Mesenchymal stem cell (in vitro differentiated cells and primary cell): ENCODE measurements around the gene ANTXR2.

ENCODE experiments used
- DNase-seq: peaks from one replicate; pipeline ENCODE4 v3.0.0-alpha.2; 2013
- H2AFZ ChIP-seq: one replicate; pipeline ENCODE4 v1.6.1; 2013; ENCODE audit warnings: low read depth, mild to moderate bottlenecking, control low read depth, inconsistent platforms, low read length, moderate library complexity
- H2AK5ac ChIP-seq: 2 replicates; pipeline ENCODE4 v1.6.1; 2013; ENCODE audit warnings: low read length, moderate library complexity, mild to moderate bottlenecking, inconsistent platforms; ENCODE audit not compliant: severe bottlenecking
- H2BK120ac ChIP-seq: one replicate; pipeline ENCODE4 v1.6.1; 2013; ENCODE audit warnings: low read depth, mild to moderate bottlenecking, inconsistent platforms, low read length, moderate library complexity
- H2BK12ac ChIP-seq, 2 experiments: one replicate each; pipeline ENCODE4 v1.6.1; 2013; ENCODE audit warnings: inconsistent platforms in 2 of 2, low read length in 2 of 2, mild to moderate bottlenecking in 2 of 2, moderate library complexity in 2 of 2, control low read depth in 1 of 2
- H2BK15ac ChIP-seq: one replicate; pipeline ENCODE4 v1.6.1; 2013; ENCODE audit warnings: mild to moderate bottlenecking, low read depth, inconsistent platforms; ENCODE audit not compliant: poor library complexity, severe bottlenecking
- H2BK5ac ChIP-seq: 2 replicates; pipeline ENCODE4 v1.6.1; 2013; ENCODE audit warnings: low read depth, mild to moderate bottlenecking, low read length, control low read depth, inconsistent platforms; ENCODE audit not compliant: poor library complexity, severe bottlenecking
- H3K14ac ChIP-seq, 2 experiments: one replicate each; pipeline ENCODE4 v1.6.1; 2013; ENCODE audit warnings: inconsistent platforms in 2 of 2, low read length in 2 of 2, control low read depth in 1 of 2, mild to moderate bottlenecking in 1 of 2, moderate library complexity in 1 of 2
- H3K18ac ChIP-seq, 2 experiments: one replicate each; pipeline ENCODE4 v1.6.1; 2013; ENCODE audit warnings: inconsistent platforms in 2 of 2, low read length in 2 of 2, control low read depth in 1 of 2, low read depth in 1 of 2, mild to moderate bottlenecking in 1 of 2
- H3K23ac ChIP-seq, 2 experiments: one replicate each; pipeline ENCODE4 v1.6.1; 2013; ENCODE audit warnings: inconsistent platforms in 2 of 2, low read length in 2 of 2, mild to moderate bottlenecking in 2 of 2, moderate library complexity in 2 of 2, control low read depth in 1 of 2
- H3K27ac ChIP-seq: 2 replicates; pipeline ENCODE4 v1.5.1; 2013; ENCODE audit warnings: mild to moderate bottlenecking, moderate library complexity, low read length, control low read depth, inconsistent platforms; ENCODE audit not compliant: poor library complexity, severe bottlenecking
- H3K27me3 ChIP-seq, 2 experiments: 2 replicates each; pipeline versions ENCODE4 v1.6.1 to v1.7.0; 2013; ENCODE audit warnings: low read length in 2 of 2, mild to moderate bottlenecking in 2 of 2, moderate library complexity in 2 of 2, control low read depth in 1 of 2, inconsistent platforms in 1 of 2; ENCODE audit not compliant: control insufficient read depth in 1 of 2, insufficient read depth in 1 of 2
- H3K36me3 ChIP-seq, 2 experiments: 2 replicates each; pipeline versions ENCODE4 v1.6.1 to v1.7.0; 2013; ENCODE audit warnings: low read length in 2 of 2, control low read depth in 1 of 2, inconsistent platforms in 1 of 2, low read depth in 1 of 2, mild to moderate bottlenecking in 1 of 2; ENCODE audit not compliant: insufficient read depth in 2 of 2, control insufficient read depth in 1 of 2
- H3K4ac ChIP-seq, 2 experiments: one replicate each; pipeline ENCODE4 v1.6.1; 2013; ENCODE audit warnings: inconsistent platforms in 2 of 2, low read length in 2 of 2, mild to moderate bottlenecking in 2 of 2, moderate library complexity in 2 of 2, control low read depth in 1 of 2, low read depth in 1 of 2
- H3K4me1 ChIP-seq: 2 replicates; pipeline ENCODE4 v1.6.1; 2013; ENCODE audit warnings: low read depth, low read length, control low read depth; ENCODE audit not compliant: control insufficient read depth, insufficient read depth
- H3K4me2 ChIP-seq: 2 replicates; pipeline ENCODE4 v1.6.1; 2013; ENCODE audit warnings: low read length, mild to moderate bottlenecking, inconsistent platforms; ENCODE audit not compliant: poor library complexity, severe bottlenecking
- H3K4me3 ChIP-seq, 2 experiments: 2 replicates each; pipeline versions ENCODE4 v1.5.1 to v1.7.0; 2013; ENCODE audit warnings: low read length in 2 of 2, mild to moderate bottlenecking in 2 of 2, control low read depth in 1 of 2, low read depth in 1 of 2; ENCODE audit not compliant: insufficient read depth in 1 of 2
- H3K79me1 ChIP-seq: replicated peaks from 2 replicates; pipeline ENCODE4 v1.6.1; 2013; ENCODE audit warnings: mild to moderate bottlenecking, control low read depth, low read length, inconsistent platforms; ENCODE audit not compliant: poor library complexity, severe bottlenecking
- H3K9ac ChIP-seq: 2 replicates; pipeline ENCODE4 v1.7.0; 2013; ENCODE audit warnings: mild to moderate bottlenecking, low read length, moderate library complexity
- H3K9me3 ChIP-seq: 2 replicates; pipeline ENCODE4 v1.7.0; 2013; ENCODE audit warnings: mild to moderate bottlenecking, low read length; ENCODE audit not compliant: control insufficient read depth
- H4K8ac ChIP-seq: one replicate; pipeline ENCODE4 v1.6.1; 2013; ENCODE audit warnings: inconsistent platforms, mild to moderate bottlenecking, low read length, moderate library complexity
- H4K91ac ChIP-seq: one replicate; pipeline ENCODE4 v1.6.1; 2013; ENCODE audit warnings: mild to moderate bottlenecking, low read length, inconsistent platforms
- WGBS: methylation state at CpG from one replicate; pipeline ENCODE4 v1.1.7; 2013; ENCODE audit warnings: mixed read lengths; 5-methylcytosine and 5-hydroxymethylcytosine counted together

ANTXR2 gene

GRCh38 chr4:79915246-79915645 lies 157.8 kb downstream of the ANTXR2 start:
- Histone ChIP-seq H2BK12ac (no peak overlapping the region), H3K27ac (no peak overlapping the region), H3K4me1 (no peaks in the 10 kb centered on the region), H3K4me3 (no peak overlapping the region), H3K23ac (no peak overlapping the region), H3K4me2 (no peak overlapping the region), H2BK5ac (no peak overlapping the region), H3K9me3 (no peaks in the 10 kb centered on the region), H4K8ac (no peak overlapping the region), H2AFZ (no peak overlapping the region), H3K27me3 (no peaks in the 10 kb centered on the region), H2BK120ac (no peak overlapping the region), H2BK15ac (no peak overlapping the region), H4K91ac (no peak overlapping the region), H3K9ac (no peak overlapping the region), H3K18ac (no peak overlapping the region), H3K4ac (no peak overlapping the region), H2AK5ac (no peak overlapping the region), H3K36me3 (peaks cover 0 to 63% of the 10 kb centered on the region in 2 experiments), H3K79me1 (peaks cover 5% of the 10 kb centered on the region), H3K14ac (no peak overlapping the region)
- DNase-seq: peak; percentile 16
- 40% methylated on average over 2 of the region's 3 CpGs for WGBS

DNA sequence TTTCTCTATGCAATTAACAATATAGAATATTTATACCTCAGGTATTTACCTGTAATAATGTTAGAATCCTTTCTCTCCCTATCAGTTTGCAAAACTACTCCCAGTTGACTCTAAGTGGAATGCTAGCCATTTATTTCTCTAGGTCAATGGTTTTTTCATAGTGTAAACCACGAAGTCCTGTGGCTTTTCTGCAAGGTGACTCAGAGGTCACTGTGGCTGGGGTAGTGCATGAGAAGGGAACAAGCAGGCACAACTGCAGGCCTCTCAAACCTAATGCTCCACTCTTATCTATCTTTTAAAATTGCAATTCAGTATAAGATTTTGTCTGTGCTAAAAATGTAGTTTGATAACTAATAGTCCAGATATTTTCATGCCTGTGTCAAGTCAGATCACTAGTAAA lies 159.4 kb downstream of the ANTXR2 start:
- Histone ChIP-seq H2BK15ac (no peak overlapping the region), H3K4me2 (no peak overlapping the region), H3K14ac (no peak overlapping the region), H2BK120ac (no peak overlapping the region), H4K8ac (no peak overlapping the region), H3K18ac (no peak overlapping the region), H4K91ac (no peak overlapping the region), H2BK5ac (no peak overlapping the region), H2BK12ac (no peak overlapping the region), H3K4me1 (no peaks in the 10 kb centered on the region), H3K9me3 (no peaks in the 10 kb centered on the region), H3K36me3 (peaks cover 0 to 65% of the 10 kb centered on the region in 2 experiments), H3K27me3 (no peaks in the 10 kb centered on the region), H3K4ac (no peak overlapping the region), H3K27ac (no peak overlapping the region), H2AFZ (no peak overlapping the region), H3K4me3 (no peak overlapping the region), H3K9ac (no peak overlapping the region), H3K23ac (no peak overlapping the region), H2AK5ac (no peak overlapping the region), H3K79me1 (peaks cover 5% of the 10 kb centered on the region)
- 11% methylated on average over 1 of the region's 1 CpG for WGBS
- DNase-seq: peak; percentile 74

DNA sequence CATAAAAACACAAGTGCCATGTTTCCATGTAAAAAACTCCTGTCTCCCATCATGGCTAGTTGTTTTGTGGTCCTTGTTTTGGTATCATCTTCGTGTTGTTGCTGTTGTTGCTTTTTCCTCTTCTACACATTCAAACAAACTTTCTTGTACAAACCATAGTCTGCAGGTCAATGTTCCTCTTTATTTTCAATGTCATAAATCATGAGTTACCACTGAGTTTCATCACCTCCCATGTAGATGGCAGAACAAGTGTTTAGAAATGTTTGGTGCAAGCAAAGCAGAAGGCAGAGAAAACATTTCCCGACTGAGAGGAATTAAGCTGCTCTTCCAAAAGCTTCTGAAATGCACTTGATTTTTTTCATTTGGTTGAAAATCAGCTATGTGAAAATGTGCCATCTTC lies 166.0 kb downstream of the ANTXR2 start:
- no peak overlapping the region for H2BK12ac ChIP-seq

DNA sequence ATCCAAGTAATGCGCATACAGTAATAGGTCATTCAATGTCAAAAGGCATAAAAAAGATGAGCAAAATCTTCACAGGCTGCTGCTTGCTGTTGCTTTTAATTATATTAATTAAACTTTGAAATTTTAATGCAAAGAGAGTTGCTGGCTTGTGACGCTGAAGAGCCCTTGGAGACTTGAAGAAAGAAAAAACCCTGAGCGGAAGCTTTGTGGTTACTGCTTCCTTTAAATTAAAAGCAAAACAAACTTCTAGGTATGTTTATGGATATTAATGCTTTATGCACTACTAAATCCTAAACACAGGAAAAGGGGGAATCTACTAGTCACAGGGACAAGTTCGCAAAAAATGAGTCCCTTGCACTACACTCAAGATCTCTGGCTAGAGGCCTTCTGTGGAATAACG lies 166.7 kb downstream of the ANTXR2 start:
- Histone ChIP-seq H3K36me3 (peaks cover 4 to 88% of the 10 kb centered on the region in 2 experiments), H3K4ac (no peak overlapping the region), H3K14ac (no peak overlapping the region), H4K8ac (no peak overlapping the region), H3K9me3 (no peaks in the 10 kb centered on the region), H2BK5ac (no peak overlapping the region), H3K4me3 (no peak overlapping the region), H2AK5ac (no peak overlapping the region), H3K27ac (no peak overlapping the region), H3K4me2 (no peak overlapping the region), H2BK120ac (no peak overlapping the region), H3K79me1 (peaks cover 2% of the 10 kb centered on the region), H3K23ac (no peak overlapping the region), H3K9ac (no peak overlapping the region), H2AFZ (no peak overlapping the region), H3K4me1 (no peaks in the 10 kb centered on the region), H2BK12ac (no peak overlapping the region), H3K27me3 (no peaks in the 10 kb centered on the region), H4K91ac (no peak overlapping the region), H3K18ac (no peak overlapping the region), H2BK15ac (no peak overlapping the region)
- DNase-seq: no peak
- 94% methylated on average over 2 of the region's 5 CpGs for WGBS

More for the DNA sequence above, 166.0 kb downstream of the ANTXR2 start:
- H3K18ac ChIP-seq: no peak overlapping the region
- H4K8ac ChIP-seq: no peak overlapping the region
- no peak overlapping the region for H3K14ac ChIP-seq
- H3K9me3 ChIP-seq: no peaks in the 10 kb centered on the region
- no peak overlapping the region for H3K4me2 ChIP-seq
- no peak overlapping the region for H2AFZ ChIP-seq
- H2BK120ac ChIP-seq: no peak overlapping the region
- H2BK15ac ChIP-seq: no peak overlapping the region
- H3K23ac ChIP-seq: no peak overlapping the region
- DNase-seq: no peak
- no peak overlapping the region for H2BK5ac ChIP-seq
- no peak overlapping the region for H3K4ac ChIP-seq
- no peak overlapping the region for H4K91ac ChIP-seq
- no peaks in the 10 kb centered on the region for H3K4me1 ChIP-seq
- WGBS: 92% methylated on average over 2 of the region's 2 CpGs
- H2AK5ac ChIP-seq: no peak overlapping the region
- H3K36me3 ChIP-seq: peaks cover 4 to 84% of the 10 kb centered on the region in 2 experiments
- H3K4me3 ChIP-seq: no peak overlapping the region
- H3K9ac ChIP-seq: no peak overlapping the region
- H3K27me3 ChIP-seq: no peaks in the 10 kb centered on the region
- no peak overlapping the region for H3K27ac ChIP-seq
- H3K79me1 ChIP-seq: peaks cover 2% of the 10 kb centered on the region
